ELF-1 (cell line): Measurements from ENCODE around the gene ATXN7.

ENCODE experiments used
- DNase-seq: peaks from one replicate; pipeline ENCODE4 v3.0.0-alpha.2; 2016; ENCODE audit warnings: low read depth, low spot score

The ATXN7 gene

GRCh38 chr3:64019271-64019670 is 155.6 kb downstream of the ATXN7 start:
- no peak for DNase-seq

- no peak for DNase-seq
Measured at GRCh38 chr3:64019879-64020278, 156.2 kb downstream of the ATXN7 start.

- no peak for DNase-seq
Measured at GRCh38 chr3:64021922-64022321, 158.3 kb downstream of the ATXN7 start.

GRCh38 chr3:64022451-64023186 is 159.0 kb downstream of the ATXN7 start:
- DNase-seq: no peak

- peak; percentile 92 for DNase-seq
Measured at GRCh38 chr3:64023187-64023860, 159.7 kb downstream of the ATXN7 start, which contains the start of gene PSMD6. TSS of gene PSMD6 (minus strand) at chr3:64023494. CDS start at chr3:64023419, 75 bp downstream.

GRCh38 chr3:64023861-64024223 is 160.2 kb downstream of the ATXN7 start:
- DNase-seq: no peak

- no peak for DNase-seq
Measured at GRCh38 chr3:64026346-64026745, 162.7 kb downstream of the ATXN7 start.

GRCh38 chr3:64027658-64028057 is 164.0 kb downstream of the ATXN7 start:
- DNase-seq: no peak

- no peak for DNase-seq
Measured at GRCh38 chr3:64028754-64029153, 165.1 kb downstream of the ATXN7 start.

- DNase-seq: no peak
Measured at GRCh38 chr3:64029287-64029686, 165.6 kb downstream of the ATXN7 start.

- DNase-seq: peak; percentile 90
Measured at GRCh38 chr3:64030741-64031140, 167.1 kb downstream of the ATXN7 start.

GRCh38 chr3:64031540-64032508 is 168.2 kb downstream of the ATXN7 start:
- peak; percentile 19 for DNase-seq

GRCh38 chr3:64033069-64033468 is 169.4 kb downstream of the ATXN7 start:
- no peak for DNase-seq

GRCh38 chr3:64037084-64037483 is 173.4 kb downstream of the ATXN7 start:
- no peak for DNase-seq

- DNase-seq: peak; percentile 78
Measured at GRCh38 chr3:64038253-64038767, 174.6 kb downstream of the ATXN7 start.

- DNase-seq: no peak
Measured at GRCh38 chr3:64039332-64039731, 175.7 kb downstream of the ATXN7 start.

- DNase-seq: no peak
Measured at GRCh38 chr3:64039981-64040733, 176.5 kb downstream of the ATXN7 start.

- DNase-seq: no peak
Measured at GRCh38 chr3:64042952-64043351, 179.3 kb downstream of the ATXN7 start.

- DNase-seq: no peak
Measured at GRCh38 chr3:64046592-64046991, 182.9 kb downstream of the ATXN7 start.

GRCh38 chr3:64046996-64047594 is 183.4 kb downstream of the ATXN7 start:
- peak; percentile 22 for DNase-seq

GRCh38 chr3:64047787-64048186 is 184.1 kb downstream of the ATXN7 start:
- no peak for DNase-seq
